ENCODE results near the gene PVALEF.

PVALEF gene

GRCh38 chr17:81218991-81219390 lies 53.7 kb downstream of the PVALEF start:
- DNase-seq (ENCODE audit: low spot score) = no peak
- TF ChIP-seq CTCF (IDR thresholded peaks at IDR 0.05; ENCODE audit: borderline replicate concordance, control extremely low read depth, extremely low read depth, insufficient read depth, missing control alignments) = no peak
- in situ Hi-C loops (cut with MboI; ENCODE audit: low sequenced_read_pairs, unreplicated experiment) = no loop called here

- in situ Hi-C loops (cut with MboI; ENCODE audit: low sequenced_read_pairs, unreplicated experiment) = no loop called here
- no peak for DNase-seq (ENCODE audit: low spot score)
- TF ChIP-seq CTCF (IDR thresholded peaks at IDR 0.05; ENCODE audit: borderline replicate concordance, control extremely low read depth, extremely low read depth, insufficient read depth, missing control alignments) = no peak
Observed at GRCh38 chr17:81219476-81220180, 54.3 kb downstream of the PVALEF start.

GRCh38 chr17:81221371-81221841 lies 56.1 kb downstream of the PVALEF start:
- no peak for TF ChIP-seq CTCF (IDR thresholded peaks at IDR 0.05; ENCODE audit: borderline replicate concordance, control extremely low read depth, extremely low read depth, insufficient read depth, missing control alignments)
- DNase-seq (ENCODE audit: low spot score) = no peak
- in situ Hi-C loops (cut with MboI; ENCODE audit: low sequenced_read_pairs, unreplicated experiment) = no loop called here

- TF ChIP-seq CTCF (IDR thresholded peaks at IDR 0.05; ENCODE audit: borderline replicate concordance, control extremely low read depth, extremely low read depth, insufficient read depth, missing control alignments) = no peak
- in situ Hi-C loops (cut with MboI; ENCODE audit: low sequenced_read_pairs, unreplicated experiment) = no loop called here
- DNase-seq (ENCODE audit: low spot score) = no peak
Observed at GRCh38 chr17:81221842-81222619, 56.7 kb downstream of the PVALEF start.

GRCh38 chr17:81222620-81222905 lies 57.3 kb downstream of the PVALEF start:
- TF ChIP-seq CTCF (IDR thresholded peaks at IDR 0.05; ENCODE audit: borderline replicate concordance, control extremely low read depth, extremely low read depth, insufficient read depth, missing control alignments) = no peak
- in situ Hi-C loops (cut with MboI; ENCODE audit: low sequenced_read_pairs, unreplicated experiment) = no loop called here
- DNase-seq (ENCODE audit: low spot score) = no peak

- in situ Hi-C loops (cut with MboI; ENCODE audit: low sequenced_read_pairs, unreplicated experiment) = no loop called here
- no peak for TF ChIP-seq CTCF (IDR thresholded peaks at IDR 0.05; ENCODE audit: borderline replicate concordance, control extremely low read depth, extremely low read depth, insufficient read depth, missing control alignments)
- DNase-seq (ENCODE audit: low spot score) = peak; percentile 100
Observed at GRCh38 chr17:81222906-81223761, 57.8 kb downstream of the PVALEF start, which contains the start of gene CEP131. CEP131 (minus strand) TSS chr17:81222965; CDS start chr17:81220056, 2,909 bp downstream.
